Neural cell (in vitro differentiated cells): ENCODE results near the gene IQCM. TPM values are rescaled to one million over a fixed set of nuclear protein-coding genes. Genes with fewer than 3 reads are reported as not detected.
"Not testable (repeated sequence)": the region's sequence is repeated elsewhere in the genome, so short reads cannot be mapped to it uniquely, and the experiment has no call there.

Experiments
- H2AFZ ChIP-seq: fragments of 200-600, 300-800 bp; sonication (generic), shearing (Covaris generic); 2 replicates; pipeline ENCODE4 v1.6.0; 2014; ENCODE audit warnings: low read depth, mild to moderate bottlenecking, antibody characterized with exemption, low read length, moderate library complexity
- H3F3A ChIP-seq: fragments of 200-600 bp; shearing (Covaris generic); 2 replicates; pipeline ENCODE4 v1.6.1; 2016; ENCODE audit warnings: mild to moderate bottlenecking, moderate library complexity, mixed read lengths, antibody characterized with exemption, low read length; ENCODE audit not compliant: insufficient read depth, poor library complexity, severe bottlenecking
- H3K27ac ChIP-seq: fragments of 200-600, 300-800 bp; sonication (generic), shearing (Covaris generic); 2 replicates; pipeline ENCODE4 v1.5.1; 2014; ENCODE audit warnings: mild to moderate bottlenecking, low read length, moderate library complexity
- H3K27me3 ChIP-seq: fragments of 300-800, 200-600 bp; sonication (generic), shearing (Covaris generic); 2 replicates; pipeline ENCODE4 v1.6.0; 2014; ENCODE audit warnings: mild to moderate bottlenecking, low read depth, low read length, moderate library complexity; ENCODE audit not compliant: insufficient read depth
- H3K36me3 ChIP-seq: fragments of 300-800, 200-600 bp; sonication (generic), shearing (Covaris generic); 2 replicates; pipeline ENCODE4 v1.5.1; 2014; ENCODE audit warnings: mild to moderate bottlenecking, antibody characterized with exemption, low read length, moderate library complexity; ENCODE audit not compliant: insufficient read depth
- H3K4me2 ChIP-seq: fragments of 300-800, 200-600 bp; sonication (generic), shearing (Covaris generic); 2 replicates; pipeline ENCODE4 v1.6.0; 2014; ENCODE audit warnings: mild to moderate bottlenecking, low read length
- H3K4me3 ChIP-seq: fragments of 300-800, 200-600 bp; sonication (generic), shearing (Covaris generic); 2 replicates; pipeline ENCODE4 v1.5.1; 2014; ENCODE audit warnings: mild to moderate bottlenecking, low read length, moderate library complexity
- H3K79me2 ChIP-seq: fragments of 200-600 bp; shearing (Covaris generic); replicated peaks from 2 replicates; pipeline ENCODE4 v1.6.0; 2014; ENCODE audit warnings: mild to moderate bottlenecking, low read length, moderate library complexity; ENCODE audit not compliant: insufficient read depth
- H3K9ac ChIP-seq: fragments of 300-800, 200-600 bp; sonication (generic), shearing (Covaris generic); 2 replicates; pipeline ENCODE4 v1.6.1; 2016; ENCODE audit warnings: mild to moderate bottlenecking, low read length, mixed read lengths
- H3K9me2 ChIP-seq: fragments of 200-600 bp; shearing (Covaris generic); 2 replicates; pipeline ENCODE4 v1.6.1; 2016; ENCODE audit warnings: mild to moderate bottlenecking, low read length, mixed read lengths; ENCODE audit not compliant: insufficient read depth
- H3K9me3 ChIP-seq: fragments of 200-600, 300-800 bp; sonication (generic), shearing (Covaris generic); 2 replicates; pipeline ENCODE4 v1.6.1; 2016; ENCODE audit warnings: mild to moderate bottlenecking, mixed run types, low read length, moderate library complexity, mixed read lengths
- H4K20me1 ChIP-seq: fragments of 200-600 bp; shearing (Covaris generic); 2 replicates; pipeline ENCODE4 v1.6.1; 2016; ENCODE audit warnings: mild to moderate bottlenecking, mixed run types; ENCODE audit not compliant: insufficient read depth
- EP300 ChIP-seq: fragments of 450-650 bp; conservative IDR thresholded peaks from 2 replicates; pipeline ENCODE4 v1.6.1; 2014; ENCODE audit warnings: antibody characterized with exemption, mild to moderate bottlenecking, moderate library complexity; ENCODE audit not compliant: poor library complexity, severe bottlenecking
- EZH2 ChIP-seq: fragments of 200-600, 300-800 bp; shearing (Covaris generic), sonication (generic); IDR thresholded peaks from 2 replicates; pipeline ENCODE4 v1.6.1; 2014; ENCODE audit warnings: antibody characterized with exemption, low read length, borderline replicate concordance, mild to moderate bottlenecking; ENCODE audit not compliant: insufficient read depth, poor library complexity, severe bottlenecking
- MXI1 ChIP-seq: fragments of 450-650 bp; conservative IDR thresholded peaks from 2 replicates; pipeline ENCODE4 v1.6.1; 2014; ENCODE audit warnings: antibody characterized with exemption, mild to moderate bottlenecking; ENCODE audit not compliant: poor library complexity, severe bottlenecking
- POLR2AphosphoS5 ChIP-seq: IDR thresholded peaks from 2 replicates; pipeline ENCODE4 v1.6.1; 2012
- RAD21 ChIP-seq: fragments of 450-650 bp; conservative IDR thresholded peaks from 2 replicates; pipeline ENCODE4 v1.6.1; 2014; ENCODE audit warnings: antibody characterized with exemption, mild to moderate bottlenecking, moderate library complexity
- SMC3 ChIP-seq: fragments of 450-650 bp; conservative IDR thresholded peaks from 2 replicates; pipeline ENCODE4 v1.6.1; 2014; ENCODE audit warnings: antibody characterized with exemption, mild to moderate bottlenecking, moderate library complexity; ENCODE audit not compliant: poor library complexity
- TAF1 ChIP-seq: IDR thresholded peaks from 2 replicates; pipeline ENCODE4 v1.6.1; 2012; ENCODE audit warnings: low read depth
- polyA plus RNA-seq: library from polyadenylated mRNA; depleted of rRNA; stranded (reverse); fragments of >200 nt; gene quantifications from 2 replicates; pipeline ENCODE4 v1.2.3, GENCODE V29; 2014
- TF ChIP-seq, protein P1 (sequence below): IDR thresholded peaks from 2 replicates; pipeline ENCODE4 v1.6.1; 2012; ENCODE audit warnings: borderline replicate concordance
- TF ChIP-seq, protein P2 (sequence below): fragments of 450-650 bp; IDR thresholded peaks from 2 replicates; pipeline ENCODE4 v1.5.1; 2014; ENCODE audit warnings: antibody characterized with exemption, mild to moderate bottlenecking, moderate library complexity; ENCODE audit not compliant: poor library complexity, severe bottlenecking

IQCM gene
- polyA plus RNA-seq, 1 donor from 2014 or later = not detected

DNA sequence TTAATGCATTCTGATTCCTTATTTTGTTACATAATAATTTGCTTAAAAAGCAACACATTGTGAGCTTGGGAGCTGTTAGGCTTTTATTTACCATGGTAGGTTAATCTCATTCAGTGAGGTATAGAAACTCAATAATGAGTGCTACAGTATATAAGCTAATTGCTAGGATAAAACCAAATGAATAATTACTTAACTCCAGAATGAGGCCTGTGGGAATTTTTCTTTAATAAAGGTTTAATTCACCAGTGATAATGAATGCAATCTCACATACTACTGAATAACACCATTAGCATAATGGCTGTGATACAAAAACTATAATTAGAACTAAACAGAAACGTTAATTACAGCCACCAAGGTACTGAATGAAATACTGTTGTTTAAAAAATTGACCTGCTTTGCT, 326.3 kb downstream of the IQCM start:
- no peaks in the 10 kb centered on the region for H3K36me3 ChIP-seq
- H3K9ac ChIP-seq = no peak overlapping the region
- H3F3A ChIP-seq = no peaks in the 10 kb centered on the region
- no peak overlapping the region for H3K4me3 ChIP-seq
- H3K9me2 ChIP-seq = no peaks in the 10 kb centered on the region
- no peak overlapping the region for H2AFZ ChIP-seq
- H3K9me3 ChIP-seq = no peaks in the 10 kb centered on the region
- H3K27ac ChIP-seq = no peak overlapping the region
- TF ChIP-seq, protein P1, sequence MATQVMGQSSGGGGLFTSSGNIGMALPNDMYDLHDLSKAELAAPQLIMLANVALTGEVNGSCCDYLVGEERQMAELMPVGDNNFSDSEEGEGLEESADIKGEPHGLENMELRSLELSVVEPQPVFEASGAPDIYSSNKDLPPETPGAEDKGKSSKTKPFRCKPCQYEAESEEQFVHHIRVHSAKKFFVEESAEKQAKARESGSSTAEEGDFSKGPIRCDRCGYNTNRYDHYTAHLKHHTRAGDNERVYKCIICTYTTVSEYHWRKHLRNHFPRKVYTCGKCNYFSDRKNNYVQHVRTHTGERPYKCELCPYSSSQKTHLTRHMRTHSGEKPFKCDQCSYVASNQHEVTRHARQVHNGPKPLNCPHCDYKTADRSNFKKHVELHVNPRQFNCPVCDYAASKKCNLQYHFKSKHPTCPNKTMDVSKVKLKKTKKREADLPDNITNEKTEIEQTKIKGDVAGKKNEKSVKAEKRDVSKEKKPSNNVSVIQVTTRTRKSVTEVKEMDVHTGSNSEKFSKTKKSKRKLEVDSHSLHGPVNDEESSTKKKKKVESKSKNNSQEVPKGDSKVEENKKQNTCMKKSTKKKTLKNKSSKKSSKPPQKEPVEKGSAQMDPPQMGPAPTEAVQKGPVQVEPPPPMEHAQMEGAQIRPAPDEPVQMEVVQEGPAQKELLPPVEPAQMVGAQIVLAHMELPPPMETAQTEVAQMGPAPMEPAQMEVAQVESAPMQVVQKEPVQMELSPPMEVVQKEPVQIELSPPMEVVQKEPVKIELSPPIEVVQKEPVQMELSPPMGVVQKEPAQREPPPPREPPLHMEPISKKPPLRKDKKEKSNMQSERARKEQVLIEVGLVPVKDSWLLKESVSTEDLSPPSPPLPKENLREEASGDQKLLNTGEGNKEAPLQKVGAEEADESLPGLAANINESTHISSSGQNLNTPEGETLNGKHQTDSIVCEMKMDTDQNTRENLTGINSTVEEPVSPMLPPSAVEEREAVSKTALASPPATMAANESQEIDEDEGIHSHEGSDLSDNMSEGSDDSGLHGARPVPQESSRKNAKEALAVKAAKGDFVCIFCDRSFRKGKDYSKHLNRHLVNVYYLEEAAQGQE = no peak
- TF ChIP-seq POLR2AphosphoS5 (no peak), MXI1 (no peak), RAD21 (no peak), EZH2 (no peak), EP300 (no peak), SMC3 (no peak), TAF1 (no peak)
- TF ChIP-seq, protein P2, sequence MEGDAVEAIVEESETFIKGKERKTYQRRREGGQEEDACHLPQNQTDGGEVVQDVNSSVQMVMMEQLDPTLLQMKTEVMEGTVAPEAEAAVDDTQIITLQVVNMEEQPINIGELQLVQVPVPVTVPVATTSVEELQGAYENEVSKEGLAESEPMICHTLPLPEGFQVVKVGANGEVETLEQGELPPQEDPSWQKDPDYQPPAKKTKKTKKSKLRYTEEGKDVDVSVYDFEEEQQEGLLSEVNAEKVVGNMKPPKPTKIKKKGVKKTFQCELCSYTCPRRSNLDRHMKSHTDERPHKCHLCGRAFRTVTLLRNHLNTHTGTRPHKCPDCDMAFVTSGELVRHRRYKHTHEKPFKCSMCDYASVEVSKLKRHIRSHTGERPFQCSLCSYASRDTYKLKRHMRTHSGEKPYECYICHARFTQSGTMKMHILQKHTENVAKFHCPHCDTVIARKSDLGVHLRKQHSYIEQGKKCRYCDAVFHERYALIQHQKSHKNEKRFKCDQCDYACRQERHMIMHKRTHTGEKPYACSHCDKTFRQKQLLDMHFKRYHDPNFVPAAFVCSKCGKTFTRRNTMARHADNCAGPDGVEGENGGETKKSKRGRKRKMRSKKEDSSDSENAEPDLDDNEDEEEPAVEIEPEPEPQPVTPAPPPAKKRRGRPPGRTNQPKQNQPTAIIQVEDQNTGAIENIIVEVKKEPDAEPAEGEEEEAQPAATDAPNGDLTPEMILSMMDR = no peak
- H3K27me3 ChIP-seq = peaks cover 3% of the 10 kb centered on the region
- no peaks in the 10 kb centered on the region for H3K79me2 ChIP-seq
- no peaks in the 10 kb centered on the region for H4K20me1 ChIP-seq
- no peak overlapping the region for H3K4me2 ChIP-seq

DNA sequence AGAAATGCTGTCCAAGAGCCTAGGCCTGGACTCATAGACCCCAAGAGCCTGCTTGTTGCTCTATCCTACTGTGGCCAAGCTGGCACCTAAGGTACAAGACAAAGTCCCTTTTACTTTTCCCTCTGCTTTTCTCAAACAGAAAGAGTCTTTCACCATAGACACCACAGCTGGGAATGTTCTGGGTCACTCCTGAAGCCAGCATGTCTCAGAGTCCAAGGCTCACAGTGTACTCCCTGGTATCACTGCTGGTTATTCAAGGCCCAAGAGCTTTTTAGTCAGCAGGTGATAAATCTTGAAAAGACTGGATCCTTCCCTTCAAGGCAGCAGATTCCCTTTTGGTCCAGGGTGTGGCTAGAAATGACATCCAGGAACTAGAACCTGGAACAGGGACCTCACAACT, 328.8 kb downstream of the IQCM start:
- TF ChIP-seq MXI1 (no peak), RAD21 (no peak), EP300 (no peak), SMC3 (no peak), TAF1 (no peak), POLR2AphosphoS5 (no peak), EZH2 (no peak)
- TF ChIP-seq, protein P2 = no peak
- TF ChIP-seq, protein P1 = no peak
- H3K9me3 ChIP-seq = peaks cover 3% of the 10 kb centered on the region
- H2AFZ ChIP-seq = no peak overlapping the region
- no peaks in the 10 kb centered on the region for H3K79me2 ChIP-seq
- no peak overlapping the region for H3K27ac ChIP-seq
- H3K27me3 ChIP-seq = no peaks in the 10 kb centered on the region
- H3F3A ChIP-seq = no peaks in the 10 kb centered on the region
- H3K4me2 ChIP-seq = no peak overlapping the region
- no peak overlapping the region for H3K9ac ChIP-seq
- no peaks in the 10 kb centered on the region for H4K20me1 ChIP-seq
- H3K36me3 ChIP-seq = no peaks in the 10 kb centered on the region
- H3K9me2 ChIP-seq = no peaks in the 10 kb centered on the region
- no peak overlapping the region for H3K4me3 ChIP-seq

DNA sequence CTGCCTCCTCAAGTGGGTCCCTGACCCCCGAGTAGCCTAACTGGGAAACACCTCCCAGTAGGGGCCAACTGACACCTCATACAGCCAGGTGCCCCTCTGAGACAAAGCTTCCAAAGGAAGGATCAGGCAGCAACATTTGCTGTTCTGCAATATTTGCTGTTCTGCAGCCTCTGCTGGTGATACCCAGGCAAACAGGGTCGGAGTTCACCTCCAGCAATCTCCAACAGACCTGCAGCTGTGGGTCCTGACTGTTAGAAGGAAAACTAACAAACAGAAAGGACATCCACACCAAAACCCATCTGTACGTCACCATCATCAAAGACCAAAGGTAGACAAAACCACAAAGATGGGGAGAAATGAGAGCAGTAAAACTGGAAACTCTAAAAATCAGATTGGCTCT, 347.0 kb downstream of the IQCM start:
- not testable (repeated sequence) for H3K9ac ChIP-seq, H3K9me2 ChIP-seq, H3K27ac ChIP-seq, H3F3A ChIP-seq, H2AFZ ChIP-seq, H3K4me3 ChIP-seq, H3K36me3 ChIP-seq, H3K27me3 ChIP-seq, H3K9me3 ChIP-seq, H3K4me2 ChIP-seq, H4K20me1 ChIP-seq, H3K79me2 ChIP-seq
